ENCODE measurements around the gene ADAMTS14. TPM values are rescaled to one million over a fixed set of nuclear protein-coding genes. Genes with fewer than 3 reads are reported as not detected.
A peak's percentile ranks its signal among the peaks of the same experiment; 100 is the strongest.

ADAMTS14 gene
- total RNA-seq, 1 experiment from 2014 or later, result not detected

GRCh38 chr10:70671619-70672164, 614 bp upstream of the ADAMTS14 start:
- peaks cover 16% of the 10 kb centered on the region for H3K9me3 Mint-ChIP-seq (ENCODE audit: unreplicated experiment)
- no peak for DNase-seq
- H3K4me3 Mint-ChIP-seq (ENCODE audit: unreplicated experiment), result peak overlapping the region; percentile 66
- H3K4me1 ChIP-seq, result no peaks in the 10 kb centered on the region
- H3K36me3 Mint-ChIP-seq (ENCODE audit: insufficient read depth, unreplicated experiment), result no peaks in the 10 kb centered on the region
- H3K9me3 ChIP-seq, result no peaks in the 10 kb centered on the region
- peaks cover 7% of the 10 kb centered on the region for H3K4me1 Mint-ChIP-seq (ENCODE audit: low read depth, unreplicated experiment)
- H3K27ac Mint-ChIP-seq (ENCODE audit: unreplicated experiment), result no peak overlapping the region
- no peaks in the 10 kb centered on the region for H3K36me3 ChIP-seq (ENCODE audit: control insufficient read depth, insufficient read depth, low read length)
- ChIA-PET CTCF (no interaction called here), POLR2A (no interaction called here)
- peaks cover 28% of the 10 kb centered on the region for H3K27me3 Mint-ChIP-seq (ENCODE audit: insufficient read depth, unreplicated experiment)
- intact Hi-C loops (cut with micrococcal nuclease; ENCODE audit: unreplicated experiment), result loop anchor here (5.0 to 10.0 kb wide), 2 partner anchors 66 to 117 kb away; no protein-coding TSS in a partner anchor
- peaks cover 7% of the 10 kb centered on the region for H3K27me3 ChIP-seq (replicated peaks; ENCODE audit: control insufficient read depth, insufficient read depth, low read length)
- no TSS peak for BruUV-seq (replicated peaks)
- H3K4me3 ChIP-seq (ENCODE audit: low read depth, low read length), result peak overlapping the region; percentile 38
- TF ChIP-seq, protein P1, sequence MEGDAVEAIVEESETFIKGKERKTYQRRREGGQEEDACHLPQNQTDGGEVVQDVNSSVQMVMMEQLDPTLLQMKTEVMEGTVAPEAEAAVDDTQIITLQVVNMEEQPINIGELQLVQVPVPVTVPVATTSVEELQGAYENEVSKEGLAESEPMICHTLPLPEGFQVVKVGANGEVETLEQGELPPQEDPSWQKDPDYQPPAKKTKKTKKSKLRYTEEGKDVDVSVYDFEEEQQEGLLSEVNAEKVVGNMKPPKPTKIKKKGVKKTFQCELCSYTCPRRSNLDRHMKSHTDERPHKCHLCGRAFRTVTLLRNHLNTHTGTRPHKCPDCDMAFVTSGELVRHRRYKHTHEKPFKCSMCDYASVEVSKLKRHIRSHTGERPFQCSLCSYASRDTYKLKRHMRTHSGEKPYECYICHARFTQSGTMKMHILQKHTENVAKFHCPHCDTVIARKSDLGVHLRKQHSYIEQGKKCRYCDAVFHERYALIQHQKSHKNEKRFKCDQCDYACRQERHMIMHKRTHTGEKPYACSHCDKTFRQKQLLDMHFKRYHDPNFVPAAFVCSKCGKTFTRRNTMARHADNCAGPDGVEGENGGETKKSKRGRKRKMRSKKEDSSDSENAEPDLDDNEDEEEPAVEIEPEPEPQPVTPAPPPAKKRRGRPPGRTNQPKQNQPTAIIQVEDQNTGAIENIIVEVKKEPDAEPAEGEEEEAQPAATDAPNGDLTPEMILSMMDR (IDR thresholded peaks at IDR 0.05; ENCODE audit: insufficient read depth in 1 of 2, low read depth in 1 of 2, low read length in 1 of 2, severe bottlenecking in 1 of 2, unreplicated experiment in 1 of 2), result no peak

DNA sequence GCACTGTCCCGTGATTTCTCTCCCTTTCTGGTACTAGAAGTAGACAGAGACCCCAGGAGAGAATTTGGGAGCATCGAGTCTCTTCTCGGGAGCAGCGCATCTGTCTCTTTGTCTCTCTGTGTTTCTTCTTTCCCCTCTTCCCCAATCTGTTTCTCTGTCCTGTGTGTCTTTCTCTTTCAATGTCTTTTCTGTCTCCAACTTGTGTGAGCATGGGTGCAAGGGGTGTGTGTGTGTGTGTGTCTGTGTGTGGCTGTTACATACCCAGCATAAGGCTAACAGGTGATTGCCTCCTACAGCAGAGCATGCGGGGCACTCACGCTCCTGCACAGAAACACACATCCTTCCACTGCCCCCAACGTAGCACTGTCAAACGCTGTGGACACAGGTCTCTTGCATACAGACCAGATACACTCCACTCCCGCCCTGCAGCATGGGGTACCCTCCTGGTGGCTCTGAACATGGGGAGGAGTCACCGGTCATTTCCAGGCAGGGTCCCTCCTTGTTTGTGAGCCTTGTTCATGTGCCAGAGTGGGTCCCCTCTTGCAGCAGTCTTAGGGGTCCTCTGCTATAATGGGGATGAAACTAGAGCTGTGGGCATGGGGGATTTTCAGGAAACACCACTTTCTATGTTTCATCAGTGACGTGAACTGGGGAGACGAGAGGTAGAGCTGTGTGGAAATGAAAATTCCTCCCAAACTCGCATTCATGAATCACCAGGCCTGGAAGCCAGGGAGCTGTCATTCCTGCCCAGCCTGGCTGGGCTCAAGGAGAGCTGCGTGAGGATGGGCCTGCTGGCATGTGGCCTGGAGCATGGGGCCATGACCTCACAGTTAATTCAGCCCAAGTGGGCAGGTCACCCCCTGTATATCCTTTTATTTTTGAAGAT, 980 bp downstream of the ADAMTS14 start:
- Mint-ChIP-seq H3K36me3 (ENCODE audit: insufficient read depth, unreplicated experiment) (no peaks in the 10 kb centered on the region), H3K4me3 (ENCODE audit: unreplicated experiment) (peak overlapping the region; percentile 68), H3K9me3 (ENCODE audit: unreplicated experiment) (peaks cover 6% of the 10 kb centered on the region), H3K4me1 (ENCODE audit: low read depth, unreplicated experiment) (peaks cover 7% of the 10 kb centered on the region), H3K27ac (ENCODE audit: unreplicated experiment) (no peak overlapping the region), H3K27me3 (ENCODE audit: insufficient read depth, unreplicated experiment) (peaks cover 28% of the 10 kb centered on the region)
- ChIA-PET POLR2A (no interaction called here), CTCF (no interaction called here)
- no peaks in the 10 kb centered on the region for H3K9me3 ChIP-seq
- intact Hi-C loops (cut with micrococcal nuclease; ENCODE audit: unreplicated experiment), result loop anchor here (5.0 to 10.0 kb wide), 2 partner anchors 64 to 118 kb away; no protein-coding TSS in a partner anchor
- DNase-seq, result no peak
- H3K4me3 ChIP-seq (ENCODE audit: low read depth, low read length), result no peak overlapping the region
- peaks cover 9% of the 10 kb centered on the region for H3K4me1 ChIP-seq
- TF ChIP-seq, protein P1 (IDR thresholded peaks at IDR 0.05; ENCODE audit: insufficient read depth in 1 of 2, low read depth in 1 of 2, low read length in 1 of 2, severe bottlenecking in 1 of 2, unreplicated experiment in 1 of 2), result no peak
- H3K36me3 ChIP-seq (ENCODE audit: control insufficient read depth, insufficient read depth, low read length), result no peaks in the 10 kb centered on the region
- peaks cover 7% of the 10 kb centered on the region for H3K27me3 ChIP-seq (replicated peaks; ENCODE audit: control insufficient read depth, insufficient read depth, low read length)
- BruUV-seq (replicated peaks), result no TSS peak

DNA sequence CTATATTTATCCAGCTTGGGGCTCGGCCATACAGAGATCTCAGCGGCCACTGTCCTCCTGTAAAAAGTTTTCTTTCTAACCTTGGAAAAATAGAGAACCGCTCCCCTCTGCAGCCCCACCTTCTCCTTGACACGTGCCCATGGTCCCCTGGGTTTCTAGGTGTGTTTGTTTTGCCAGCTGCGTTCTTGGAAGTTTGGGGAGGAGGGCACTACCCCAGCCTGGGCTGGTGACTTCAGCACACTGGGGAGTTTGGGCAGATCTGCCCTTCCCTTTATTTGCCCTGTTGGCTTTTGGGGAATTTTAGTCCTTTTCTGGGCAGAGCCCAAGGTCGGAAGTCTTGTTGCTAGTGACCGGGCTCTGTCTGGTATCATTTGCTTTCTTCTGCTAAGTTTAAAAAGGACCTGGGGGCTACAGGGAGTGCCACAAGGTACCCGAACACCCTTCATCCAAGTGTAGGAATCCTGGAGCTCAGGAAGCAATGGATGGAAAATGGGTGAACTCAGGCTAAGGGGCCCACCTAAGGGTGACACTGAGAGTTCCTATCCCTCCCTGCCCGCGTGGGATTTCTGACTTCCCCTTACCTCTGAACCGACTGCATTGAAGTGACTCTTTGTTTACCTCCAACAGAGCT, 1.7 kb downstream of the ADAMTS14 start:
- TF ChIP-seq, protein P1 (IDR thresholded peaks at IDR 0.05; ENCODE audit: insufficient read depth in 1 of 2, low read depth in 1 of 2, low read length in 1 of 2, severe bottlenecking in 1 of 2, unreplicated experiment in 1 of 2), result no peak
- POLR2A ChIA-PET, result no interaction called here
- H3K27me3 Mint-ChIP-seq (ENCODE audit: insufficient read depth, unreplicated experiment), result peaks cover 28% of the 10 kb centered on the region

More for the DNA sequence above, 1.7 kb downstream of the ADAMTS14 start:
- Histone ChIP-seq H3K27me3 (replicated peaks; ENCODE audit: control insufficient read depth, insufficient read depth, low read length) (peaks cover 7% of the 10 kb centered on the region), H3K4me1 (peaks cover 9% of the 10 kb centered on the region), H3K36me3 (ENCODE audit: control insufficient read depth, insufficient read depth, low read length) (no peaks in the 10 kb centered on the region), H3K4me3 (ENCODE audit: low read depth, low read length) (no peak overlapping the region), H3K9me3 (no peaks in the 10 kb centered on the region)
- no peaks in the 10 kb centered on the region for H3K9me3 Mint-ChIP-seq (ENCODE audit: unreplicated experiment)
- no peaks in the 10 kb centered on the region for H3K36me3 Mint-ChIP-seq (ENCODE audit: insufficient read depth, unreplicated experiment)
- intact Hi-C loops (cut with micrococcal nuclease; ENCODE audit: unreplicated experiment), result loop anchor here (5.0 to 10.0 kb wide), 2 partner anchors 63 to 119 kb away; no protein-coding TSS in a partner anchor
- CTCF ChIA-PET, result no interaction called here
- no peak for DNase-seq
- peaks cover 7% of the 10 kb centered on the region for H3K4me1 Mint-ChIP-seq (ENCODE audit: low read depth, unreplicated experiment)
- no TSS peak for BruUV-seq (replicated peaks)
- H3K27ac Mint-ChIP-seq (ENCODE audit: unreplicated experiment), result no peak overlapping the region
- no peak overlapping the region for H3K4me3 Mint-ChIP-seq (ENCODE audit: unreplicated experiment)

All from Caco-2 (cell line).